Neural cell (in vitro differentiated cells): ENCODE measurements around the gene ADCK2. TPM values are rescaled to one million over a fixed set of nuclear protein-coding genes. Genes with fewer than 3 reads are reported as not detected.

Source experiments
- H2AFZ ChIP-seq: fragments of 200-600, 300-800 bp; sonication (generic), shearing (Covaris generic); 2 replicates; pipeline ENCODE4 v1.6.0; 2014; ENCODE audit warnings: low read depth, mild to moderate bottlenecking, antibody characterized with exemption, low read length, moderate library complexity
- H3F3A ChIP-seq: fragments of 200-600 bp; shearing (Covaris generic); 2 replicates; pipeline ENCODE4 v1.6.1; 2016; ENCODE audit warnings: mild to moderate bottlenecking, moderate library complexity, mixed read lengths, antibody characterized with exemption, low read length; ENCODE audit not compliant: insufficient read depth, poor library complexity, severe bottlenecking
- H3K27ac ChIP-seq: fragments of 200-600, 300-800 bp; sonication (generic), shearing (Covaris generic); 2 replicates; pipeline ENCODE4 v1.5.1; 2014; ENCODE audit warnings: mild to moderate bottlenecking, low read length, moderate library complexity
- H3K27me3 ChIP-seq: fragments of 300-800, 200-600 bp; sonication (generic), shearing (Covaris generic); 2 replicates; pipeline ENCODE4 v1.6.0; 2014; ENCODE audit warnings: mild to moderate bottlenecking, low read depth, low read length, moderate library complexity; ENCODE audit not compliant: insufficient read depth
- H3K36me3 ChIP-seq: fragments of 300-800, 200-600 bp; sonication (generic), shearing (Covaris generic); 2 replicates; pipeline ENCODE4 v1.5.1; 2014; ENCODE audit warnings: mild to moderate bottlenecking, antibody characterized with exemption, low read length, moderate library complexity; ENCODE audit not compliant: insufficient read depth
- H3K4me2 ChIP-seq: fragments of 300-800, 200-600 bp; sonication (generic), shearing (Covaris generic); 2 replicates; pipeline ENCODE4 v1.6.0; 2014; ENCODE audit warnings: mild to moderate bottlenecking, low read length
- H3K4me3 ChIP-seq: fragments of 300-800, 200-600 bp; sonication (generic), shearing (Covaris generic); 2 replicates; pipeline ENCODE4 v1.5.1; 2014; ENCODE audit warnings: mild to moderate bottlenecking, low read length, moderate library complexity
- H3K79me2 ChIP-seq: fragments of 200-600 bp; shearing (Covaris generic); replicated peaks from 2 replicates; pipeline ENCODE4 v1.6.0; 2014; ENCODE audit warnings: mild to moderate bottlenecking, low read length, moderate library complexity; ENCODE audit not compliant: insufficient read depth
- H3K9ac ChIP-seq: fragments of 300-800, 200-600 bp; sonication (generic), shearing (Covaris generic); 2 replicates; pipeline ENCODE4 v1.6.1; 2016; ENCODE audit warnings: mild to moderate bottlenecking, low read length, mixed read lengths
- H3K9me2 ChIP-seq: fragments of 200-600 bp; shearing (Covaris generic); 2 replicates; pipeline ENCODE4 v1.6.1; 2016; ENCODE audit warnings: mild to moderate bottlenecking, low read length, mixed read lengths; ENCODE audit not compliant: insufficient read depth
- H3K9me3 ChIP-seq: fragments of 200-600, 300-800 bp; sonication (generic), shearing (Covaris generic); 2 replicates; pipeline ENCODE4 v1.6.1; 2016; ENCODE audit warnings: mild to moderate bottlenecking, mixed run types, low read length, moderate library complexity, mixed read lengths
- H4K20me1 ChIP-seq: fragments of 200-600 bp; shearing (Covaris generic); 2 replicates; pipeline ENCODE4 v1.6.1; 2016; ENCODE audit warnings: mild to moderate bottlenecking, mixed run types; ENCODE audit not compliant: insufficient read depth
- EP300 ChIP-seq: fragments of 450-650 bp; conservative IDR thresholded peaks from 2 replicates; pipeline ENCODE4 v1.6.1; 2014; ENCODE audit warnings: antibody characterized with exemption, mild to moderate bottlenecking, moderate library complexity; ENCODE audit not compliant: poor library complexity, severe bottlenecking
- EZH2 ChIP-seq: fragments of 200-600, 300-800 bp; shearing (Covaris generic), sonication (generic); IDR thresholded peaks from 2 replicates; pipeline ENCODE4 v1.6.1; 2014; ENCODE audit warnings: antibody characterized with exemption, low read length, borderline replicate concordance, mild to moderate bottlenecking; ENCODE audit not compliant: insufficient read depth, poor library complexity, severe bottlenecking
- MXI1 ChIP-seq: fragments of 450-650 bp; conservative IDR thresholded peaks from 2 replicates; pipeline ENCODE4 v1.6.1; 2014; ENCODE audit warnings: antibody characterized with exemption, mild to moderate bottlenecking; ENCODE audit not compliant: poor library complexity, severe bottlenecking
- POLR2AphosphoS5 ChIP-seq: IDR thresholded peaks from 2 replicates; pipeline ENCODE4 v1.6.1; 2012
- RAD21 ChIP-seq: fragments of 450-650 bp; conservative IDR thresholded peaks from 2 replicates; pipeline ENCODE4 v1.6.1; 2014; ENCODE audit warnings: antibody characterized with exemption, mild to moderate bottlenecking, moderate library complexity
- REST ChIP-seq: IDR thresholded peaks from 2 replicates; pipeline ENCODE4 v1.6.1; 2012; ENCODE audit warnings: borderline replicate concordance
- SMC3 ChIP-seq: fragments of 450-650 bp; conservative IDR thresholded peaks from 2 replicates; pipeline ENCODE4 v1.6.1; 2014; ENCODE audit warnings: antibody characterized with exemption, mild to moderate bottlenecking, moderate library complexity; ENCODE audit not compliant: poor library complexity
- TAF1 ChIP-seq: IDR thresholded peaks from 2 replicates; pipeline ENCODE4 v1.6.1; 2012; ENCODE audit warnings: low read depth
- polyA minus RNA-seq: library from RNA; depleted of rRNA, polyadenylated mRNA; stranded (reverse); fragments of >200 nt; gene quantifications from 2 replicates; pipeline ENCODE4 v1.2.3, GENCODE V29; 2014
- polyA plus RNA-seq: library from polyadenylated mRNA; depleted of rRNA; stranded (reverse); fragments of >200 nt; gene quantifications from 2 replicates; pipeline ENCODE4 v1.2.3, GENCODE V29; 2014
- TF ChIP-seq, protein P1 (sequence below): fragments of 450-650 bp; IDR thresholded peaks from 2 replicates; pipeline ENCODE4 v1.5.1; 2014; ENCODE audit warnings: antibody characterized with exemption, mild to moderate bottlenecking, moderate library complexity; ENCODE audit not compliant: poor library complexity, severe bottlenecking

ADCK2 gene, protein sequence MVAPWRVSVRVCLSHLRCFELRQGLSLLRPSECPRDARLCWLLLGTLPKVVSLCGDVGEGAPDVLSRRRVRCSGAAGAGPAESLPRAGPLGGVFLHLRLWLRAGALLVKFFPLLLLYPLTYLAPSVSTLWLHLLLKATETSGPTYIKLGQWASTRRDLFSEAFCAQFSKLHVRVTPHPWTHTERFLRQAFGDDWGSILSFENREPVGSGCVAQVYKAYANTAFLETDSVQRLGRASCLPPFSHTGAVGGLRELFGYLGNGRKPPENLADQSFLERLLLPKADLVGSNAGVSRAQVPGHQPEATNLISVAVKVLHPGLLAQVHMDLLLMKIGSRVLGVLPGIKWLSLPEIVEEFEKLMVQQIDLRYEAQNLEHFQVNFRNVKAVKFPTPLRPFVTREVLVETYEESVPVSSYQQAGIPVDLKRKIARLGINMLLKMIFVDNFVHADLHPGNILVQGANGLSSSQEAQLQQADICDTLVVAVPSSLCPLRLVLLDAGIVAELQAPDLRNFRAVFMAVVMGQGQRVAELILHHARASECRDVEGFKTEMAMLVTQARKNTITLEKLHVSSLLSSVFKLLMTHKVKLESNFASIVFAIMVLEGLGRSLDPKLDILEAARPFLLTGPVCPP
- polyA plus RNA-seq (18.3 and 20.2 TPM in 2 replicates), polyA minus RNA-seq (23.5 and 29.9 TPM in 2 replicates)

DNA sequence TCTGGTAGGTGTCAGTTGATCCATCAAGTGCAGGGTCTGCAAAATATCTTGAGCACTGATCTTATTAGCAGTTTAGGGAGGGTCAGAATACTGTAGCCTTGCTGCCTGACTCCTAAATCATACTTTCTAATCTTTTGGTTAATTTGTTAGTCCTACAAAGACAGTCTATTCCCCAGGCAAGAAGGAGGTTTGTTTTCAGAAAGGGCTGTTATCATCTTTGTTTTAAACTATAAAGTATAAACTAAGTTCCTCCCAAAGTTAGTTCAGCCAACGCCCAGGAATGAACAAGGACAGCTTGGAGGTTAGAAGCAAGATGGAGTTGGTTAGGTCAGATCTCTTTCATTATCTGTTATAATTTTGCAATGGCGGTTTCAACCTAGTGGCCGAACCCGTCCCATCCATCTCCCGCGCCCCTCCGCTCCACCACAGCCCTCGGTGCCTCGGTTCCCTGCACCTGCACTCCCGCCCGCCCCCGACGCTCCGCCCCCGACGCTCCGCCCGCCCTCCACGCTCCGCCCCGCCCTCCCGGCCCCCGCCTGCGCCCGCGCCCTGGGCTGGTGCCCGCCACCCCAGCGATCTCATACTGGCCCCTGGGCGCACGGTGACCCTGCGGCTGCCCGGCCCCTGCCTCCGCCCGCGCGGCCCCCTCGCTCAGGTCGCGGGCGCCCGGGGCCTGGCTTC lies at the start of gene ADCK2:
Gene ADCK2 (plus strand): TSS at position 564 of the 681 bp plus-strand sequence. CDS start 386 bp downstream, outside the sequence.
- no peak within 1 kb of the TSS for H3K4me2 ChIP-seq
- H3K9ac ChIP-seq: peak within 1 kb of the TSS; percentile 73
- peak; percentile 62 for TF ChIP-seq POLR2AphosphoS5
- no peak for TF ChIP-seq SMC3
- no peak for TF ChIP-seq MXI1

GRCh38 chr7:140623980-140624379 lies 48.8 kb upstream of the ADCK2 start:
- no peaks in the 10 kb centered on the region for H4K20me1 ChIP-seq
- H2AFZ ChIP-seq: no peak overlapping the region
- no peaks in the 10 kb centered on the region for H3K36me3 ChIP-seq
- no peaks in the 10 kb centered on the region for H3F3A ChIP-seq
- H3K9me2 ChIP-seq: no peaks in the 10 kb centered on the region
- H3K9me3 ChIP-seq: no peaks in the 10 kb centered on the region
- H3K27ac ChIP-seq: no peak overlapping the region
- H3K27me3 ChIP-seq: no peaks in the 10 kb centered on the region
- H3K79me2 ChIP-seq: peaks cover 3% of the 10 kb centered on the region
- no peak for TF ChIP-seq TAF1
- no peak for TF ChIP-seq SMC3
- TF ChIP-seq MXI1: no peak
- no peak for TF ChIP-seq RAD21
- TF ChIP-seq, protein P1, sequence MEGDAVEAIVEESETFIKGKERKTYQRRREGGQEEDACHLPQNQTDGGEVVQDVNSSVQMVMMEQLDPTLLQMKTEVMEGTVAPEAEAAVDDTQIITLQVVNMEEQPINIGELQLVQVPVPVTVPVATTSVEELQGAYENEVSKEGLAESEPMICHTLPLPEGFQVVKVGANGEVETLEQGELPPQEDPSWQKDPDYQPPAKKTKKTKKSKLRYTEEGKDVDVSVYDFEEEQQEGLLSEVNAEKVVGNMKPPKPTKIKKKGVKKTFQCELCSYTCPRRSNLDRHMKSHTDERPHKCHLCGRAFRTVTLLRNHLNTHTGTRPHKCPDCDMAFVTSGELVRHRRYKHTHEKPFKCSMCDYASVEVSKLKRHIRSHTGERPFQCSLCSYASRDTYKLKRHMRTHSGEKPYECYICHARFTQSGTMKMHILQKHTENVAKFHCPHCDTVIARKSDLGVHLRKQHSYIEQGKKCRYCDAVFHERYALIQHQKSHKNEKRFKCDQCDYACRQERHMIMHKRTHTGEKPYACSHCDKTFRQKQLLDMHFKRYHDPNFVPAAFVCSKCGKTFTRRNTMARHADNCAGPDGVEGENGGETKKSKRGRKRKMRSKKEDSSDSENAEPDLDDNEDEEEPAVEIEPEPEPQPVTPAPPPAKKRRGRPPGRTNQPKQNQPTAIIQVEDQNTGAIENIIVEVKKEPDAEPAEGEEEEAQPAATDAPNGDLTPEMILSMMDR: no peak
- TF ChIP-seq POLR2AphosphoS5: no peak
- no peak for TF ChIP-seq EZH2
- TF ChIP-seq EP300: no peak
- no peak for TF ChIP-seq REST
- no peak overlapping the region for H3K4me2 ChIP-seq
- no peak overlapping the region for H3K4me3 ChIP-seq
- H3K9ac ChIP-seq: no peak overlapping the region

More for the DNA sequence above, at the start of gene ADCK2:
- H3K9me3 ChIP-seq: no peaks in the 10 kb centered on the region
- no peaks in the 10 kb centered on the region for H3F3A ChIP-seq
- no peak within 1 kb of the TSS for H3K27ac ChIP-seq
- peak within 1 kb of the TSS; percentile 74 for H3K4me3 ChIP-seq
- peak within 1 kb of the TSS; percentile 40 for H2AFZ ChIP-seq
- H3K36me3 ChIP-seq: no peaks in the 10 kb centered on the region
- H4K20me1 ChIP-seq: no peaks in the 10 kb centered on the region
- H3K9me2 ChIP-seq: no peaks in the 10 kb centered on the region
- peaks cover 13% of the 10 kb centered on the region for H3K27me3 ChIP-seq
- no peaks in the 10 kb centered on the region for H3K79me2 ChIP-seq
